Transverse colon (tissue), 3 donors: ENCODE measurements around the gene ARHGAP44.

Source experiments
- CTCF ChIP-seq, 5 experiments: fragments of 200-600 bp in 3 of 5; fragments of 450-650 bp in 2 of 5; sonication (generic) in 3 of 5; IDR thresholded peaks; 1 replicate in 2 of 5; 2 replicates in 3 of 5; pipeline ENCODE4 v1.5.1; 2016 to 2017; ENCODE audit warnings: antibody characterized with exemption in 5 of 5, inconsistent platforms in 3 of 5, mild to moderate bottlenecking in 2 of 5, moderate library complexity in 1 of 5
- POLR2A ChIP-seq: fragments of 450-650 bp; IDR thresholded peaks from one replicate; pipeline ENCODE4 v1.6.1; 2016; ENCODE audit warnings: antibody characterized with exemption, mild to moderate bottlenecking, moderate library complexity

GRCh38 chr17:12983991-12984884, 194.9 kb downstream of the ARHGAP44 start:
- TF ChIP-seq CTCF (IDR thresholded peaks at IDR 0.05) (no peak), POLR2A (no peak)
